SK-N-SH (cell line): ENCODE results near the gene DOK1.

Experiments
- CHD2 ChIP-seq: fragments of 150-350 bp; IDR thresholded peaks from 2 replicates; pipeline ENCODE4 v1.6.1; 2018; ENCODE audit warnings: low read length; ENCODE audit not compliant: partially characterized antibody
- POLR2AphosphoS5 ChIP-seq: IDR thresholded peaks from 2 replicates; pipeline ENCODE4 v1.6.1; 2012; ENCODE audit warnings: low read depth, low read length
- TCF12 ChIP-seq: IDR thresholded peaks from 2 replicates; pipeline ENCODE4 v1.4.0; 2012
- YY1 ChIP-seq: IDR thresholded peaks from 2 replicates; pipeline ENCODE4 v1.4.0; 2012; ENCODE audit warnings: low read depth, mild to moderate bottlenecking
- TF ChIP-seq, protein P1 (sequence below): fragments of 200-600 bp; sonication (generic); IDR thresholded peaks from 2 replicates; pipeline ENCODE4 v1.6.1; 2017; ENCODE audit warnings: antibody characterized with exemption, mild to moderate bottlenecking, moderate library complexity

GRCh38 chr2:74515271-74515980 is 39.1 kb upstream of the DOK1 start:
- TF ChIP-seq, protein P1, sequence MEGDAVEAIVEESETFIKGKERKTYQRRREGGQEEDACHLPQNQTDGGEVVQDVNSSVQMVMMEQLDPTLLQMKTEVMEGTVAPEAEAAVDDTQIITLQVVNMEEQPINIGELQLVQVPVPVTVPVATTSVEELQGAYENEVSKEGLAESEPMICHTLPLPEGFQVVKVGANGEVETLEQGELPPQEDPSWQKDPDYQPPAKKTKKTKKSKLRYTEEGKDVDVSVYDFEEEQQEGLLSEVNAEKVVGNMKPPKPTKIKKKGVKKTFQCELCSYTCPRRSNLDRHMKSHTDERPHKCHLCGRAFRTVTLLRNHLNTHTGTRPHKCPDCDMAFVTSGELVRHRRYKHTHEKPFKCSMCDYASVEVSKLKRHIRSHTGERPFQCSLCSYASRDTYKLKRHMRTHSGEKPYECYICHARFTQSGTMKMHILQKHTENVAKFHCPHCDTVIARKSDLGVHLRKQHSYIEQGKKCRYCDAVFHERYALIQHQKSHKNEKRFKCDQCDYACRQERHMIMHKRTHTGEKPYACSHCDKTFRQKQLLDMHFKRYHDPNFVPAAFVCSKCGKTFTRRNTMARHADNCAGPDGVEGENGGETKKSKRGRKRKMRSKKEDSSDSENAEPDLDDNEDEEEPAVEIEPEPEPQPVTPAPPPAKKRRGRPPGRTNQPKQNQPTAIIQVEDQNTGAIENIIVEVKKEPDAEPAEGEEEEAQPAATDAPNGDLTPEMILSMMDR, result no peak
- no peak for TF ChIP-seq CHD2
- TF ChIP-seq TCF12, result no peak
- TF ChIP-seq POLR2AphosphoS5, result no peak
- TF ChIP-seq YY1, result no peak
